GM23338 (cell line): ENCODE measurements around the gene CELF4.

ENCODE experiments used
- CREB1 ChIP-seq: fragments of 250-450 bp; sonication (Bioruptor Pico); IDR thresholded peaks from 2 replicates; pipeline ENCODE4 v1.5.0; 2020; ENCODE audit warnings: low read depth, mild to moderate bottlenecking, moderate library complexity
- CTCF ChIP-seq, 2 experiments: fragments of 200-600 bp in 1 of 2; sonication (generic) in 1 of 2; conservative IDR thresholded peaks; 2 replicates each; pipeline versions ENCODE4 v1.5.1 to v1.6.1; 2016 to 2017; ENCODE audit warnings: antibody characterized with exemption in 2 of 2, low read depth in 2 of 2, mild to moderate bottlenecking in 2 of 2, moderate library complexity in 1 of 2
- ETS1 ChIP-seq: IDR thresholded peaks from 2 replicates; pipeline ENCODE4 v1.6.1; 2016; ENCODE audit warnings: antibody characterized with exemption
- EZH2 ChIP-seq: fragments of 200-600 bp; sonication (generic); IDR thresholded peaks from one replicate; pipeline ENCODE4 v1.8.0; 2017; ENCODE audit warnings: antibody characterized with exemption, mild to moderate bottlenecking, low read depth; ENCODE audit not compliant: unreplicated experiment
- EZH2phosphoT487 ChIP-seq: fragments of 200-600 bp; sonication (generic); IDR thresholded peaks from one replicate; pipeline ENCODE4 v1.8.1; 2018; ENCODE audit warnings: antibody characterized with exemption; ENCODE audit not compliant: unreplicated experiment
- JUNB ChIP-seq: IDR thresholded peaks from one replicate; pipeline ENCODE4 v1.6.1; 2016; ENCODE audit warnings: antibody characterized with exemption; ENCODE audit not compliant: unreplicated experiment
- NANOG ChIP-seq: IDR thresholded peaks from 2 replicates; pipeline ENCODE4 v1.6.1; 2016; ENCODE audit warnings: antibody characterized with exemption, borderline replicate concordance
- POLR2AphosphoS5 ChIP-seq: IDR thresholded peaks from 2 replicates; pipeline ENCODE4 v1.6.1; 2016; ENCODE audit warnings: antibody characterized with exemption, low read depth
- STAT1 ChIP-seq: IDR thresholded peaks from one replicate; pipeline ENCODE4 v1.6.1; 2016; ENCODE audit warnings: antibody characterized with exemption; ENCODE audit not compliant: unreplicated experiment
- ZNF114 ChIP-seq: fragments of 250-450 bp; sonication (Bioruptor Pico); IDR thresholded peaks from 2 replicates; pipeline ENCODE4 v1.5.0; 2020; ENCODE audit warnings: mild to moderate bottlenecking, moderate library complexity
- ZNF331 ChIP-seq: fragments of 250-450 bp; sonication (Bioruptor Pico); IDR thresholded peaks from 2 replicates; pipeline ENCODE4 v1.5.0; 2020; ENCODE audit warnings: low read depth, mild to moderate bottlenecking, moderate library complexity
- ZNF462 ChIP-seq: fragments of 250-450 bp; sonication (Bioruptor Pico); IDR thresholded peaks from 2 replicates; pipeline ENCODE4 v1.5.0; 2020; ENCODE audit warnings: mild to moderate bottlenecking, moderate library complexity
- TF ChIP-seq, protein P1 (sequence below): IDR thresholded peaks from one replicate; pipeline ENCODE4 v1.6.1; 2018; ENCODE audit warnings: antibody characterized with exemption; ENCODE audit not compliant: unreplicated experiment

DNA sequence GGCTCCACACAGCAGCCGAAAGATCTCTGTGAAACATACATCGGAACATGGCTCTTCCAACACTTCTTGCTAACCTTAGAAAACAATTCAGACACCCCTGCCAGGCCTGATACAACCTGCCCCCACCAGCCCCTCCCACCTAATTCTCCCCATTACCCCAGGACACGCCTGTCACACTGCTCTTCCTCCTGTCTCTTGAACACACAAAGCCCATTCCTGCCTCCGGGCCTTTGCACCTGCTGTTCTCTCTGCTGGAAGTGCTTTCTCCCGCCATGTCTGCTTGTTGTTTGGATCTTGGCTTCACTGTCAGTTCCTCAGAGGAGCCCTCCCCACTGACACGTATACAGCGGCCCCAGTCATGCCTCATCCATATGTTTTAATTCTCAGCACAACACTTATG is 24.1 kb downstream of the CELF4 start:
- no peak for TF ChIP-seq CTCF (conservative IDR thresholded peaks at IDR 0.05; ENCODE audit: low read depth in 2 of 2)
- TF ChIP-seq, protein P1, sequence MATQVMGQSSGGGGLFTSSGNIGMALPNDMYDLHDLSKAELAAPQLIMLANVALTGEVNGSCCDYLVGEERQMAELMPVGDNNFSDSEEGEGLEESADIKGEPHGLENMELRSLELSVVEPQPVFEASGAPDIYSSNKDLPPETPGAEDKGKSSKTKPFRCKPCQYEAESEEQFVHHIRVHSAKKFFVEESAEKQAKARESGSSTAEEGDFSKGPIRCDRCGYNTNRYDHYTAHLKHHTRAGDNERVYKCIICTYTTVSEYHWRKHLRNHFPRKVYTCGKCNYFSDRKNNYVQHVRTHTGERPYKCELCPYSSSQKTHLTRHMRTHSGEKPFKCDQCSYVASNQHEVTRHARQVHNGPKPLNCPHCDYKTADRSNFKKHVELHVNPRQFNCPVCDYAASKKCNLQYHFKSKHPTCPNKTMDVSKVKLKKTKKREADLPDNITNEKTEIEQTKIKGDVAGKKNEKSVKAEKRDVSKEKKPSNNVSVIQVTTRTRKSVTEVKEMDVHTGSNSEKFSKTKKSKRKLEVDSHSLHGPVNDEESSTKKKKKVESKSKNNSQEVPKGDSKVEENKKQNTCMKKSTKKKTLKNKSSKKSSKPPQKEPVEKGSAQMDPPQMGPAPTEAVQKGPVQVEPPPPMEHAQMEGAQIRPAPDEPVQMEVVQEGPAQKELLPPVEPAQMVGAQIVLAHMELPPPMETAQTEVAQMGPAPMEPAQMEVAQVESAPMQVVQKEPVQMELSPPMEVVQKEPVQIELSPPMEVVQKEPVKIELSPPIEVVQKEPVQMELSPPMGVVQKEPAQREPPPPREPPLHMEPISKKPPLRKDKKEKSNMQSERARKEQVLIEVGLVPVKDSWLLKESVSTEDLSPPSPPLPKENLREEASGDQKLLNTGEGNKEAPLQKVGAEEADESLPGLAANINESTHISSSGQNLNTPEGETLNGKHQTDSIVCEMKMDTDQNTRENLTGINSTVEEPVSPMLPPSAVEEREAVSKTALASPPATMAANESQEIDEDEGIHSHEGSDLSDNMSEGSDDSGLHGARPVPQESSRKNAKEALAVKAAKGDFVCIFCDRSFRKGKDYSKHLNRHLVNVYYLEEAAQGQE: no peak
- no peak for TF ChIP-seq CREB1 (CRISPR knock-in tag)
- TF ChIP-seq POLR2AphosphoS5: no peak
- no peak for TF ChIP-seq EZH2
- no peak for TF ChIP-seq NANOG
- TF ChIP-seq JUNB: no peak
- no peak for TF ChIP-seq EZH2phosphoT487
- TF ChIP-seq STAT1: no peak
- no peak for TF ChIP-seq ZNF462 (CRISPR knock-in tag)
- TF ChIP-seq ZNF114 (CRISPR knock-in tag): no peak
- TF ChIP-seq ETS1: no peak
- no peak for TF ChIP-seq ZNF331 (CRISPR knock-in tag)
